A549 treated with DMSO at 1 μM for 4 hours (cell line): ENCODE results near the gene IGFBP7. TPM values are rescaled to one million over a fixed set of nuclear protein-coding genes. Genes with fewer than 3 reads are reported as not detected.

ENCODE experiments used
- total RNA-seq: library from RNA; stranded (reverse); fragments of 200-300 nt; extraction: Qiagen RNA extraction; gene quantifications from 5 replicates; pipeline ENCODE4 v1.2.3, GENCODE V29; 2022; ENCODE audit warnings: low read depth

The IGFBP7 gene, protein sequence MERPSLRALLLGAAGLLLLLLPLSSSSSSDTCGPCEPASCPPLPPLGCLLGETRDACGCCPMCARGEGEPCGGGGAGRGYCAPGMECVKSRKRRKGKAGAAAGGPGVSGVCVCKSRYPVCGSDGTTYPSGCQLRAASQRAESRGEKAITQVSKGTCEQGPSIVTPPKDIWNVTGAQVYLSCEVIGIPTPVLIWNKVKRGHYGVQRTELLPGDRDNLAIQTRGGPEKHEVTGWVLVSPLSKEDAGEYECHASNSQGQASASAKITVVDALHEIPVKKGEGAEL
- 180 to 323 TPM (median 220 TPM) in 5 replicates for total RNA-seq

DNA sequence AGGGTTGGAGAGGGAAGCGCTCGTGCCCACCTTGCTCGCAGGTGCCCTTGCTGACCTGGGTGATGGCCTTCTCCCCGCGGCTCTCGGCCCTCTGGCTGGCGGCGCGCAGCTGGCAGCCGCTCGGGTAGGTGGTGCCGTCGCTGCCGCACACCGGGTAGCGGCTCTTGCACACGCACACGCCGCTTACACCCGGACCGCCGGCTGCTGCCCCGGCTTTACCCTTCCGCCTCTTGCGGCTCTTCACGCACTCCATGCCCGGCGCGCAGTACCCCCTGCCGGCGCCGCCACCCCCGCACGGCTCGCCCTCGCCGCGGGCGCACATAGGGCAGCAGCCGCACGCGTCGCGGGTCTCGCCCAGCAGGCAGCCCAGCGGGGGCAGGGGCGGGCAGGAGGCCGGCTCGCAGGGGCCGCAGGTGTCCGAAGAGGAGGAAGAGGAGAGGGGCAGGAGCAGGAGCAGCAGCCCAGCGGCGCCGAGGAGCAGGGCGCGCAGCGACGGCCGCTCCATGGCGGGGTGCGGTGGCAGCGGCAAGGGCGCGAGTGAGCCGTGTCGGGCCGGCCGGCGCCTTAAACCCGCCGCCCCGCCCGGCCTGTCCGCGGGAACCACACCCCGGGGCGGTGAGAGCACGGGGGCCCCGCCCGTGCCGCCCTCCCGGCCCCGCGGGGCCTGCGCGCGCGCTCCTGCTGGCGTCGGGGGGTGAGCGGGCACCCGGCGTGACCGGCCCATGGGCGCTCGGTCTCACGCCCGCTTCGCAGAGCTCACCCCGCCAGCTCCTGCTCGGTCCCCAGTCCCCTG, at the start of gene IGFBP7:
Gene IGFBP7, minus strand, starts transcription at position 539 of the 793 bp plus-strand sequence. Its CDS starts 34 bp downstream, at position 505.

Other genes with a start within 250 kb of the IGFBP7 start
- gene REST, start 202.5 kb downstream of the IGFBP7 start, total RNA-seq, result 8.0 to 11.2 TPM (median 8.9 TPM) in 5 replicates
- 14.8 to 17.4 TPM (median 16.7 TPM) in 5 replicates for gene NOA1, start 132.8 kb downstream of the IGFBP7 start, total RNA-seq
- gene POLR2B, start 131.5 kb downstream of the IGFBP7 start, total RNA-seq, result 67.7 to 82.2 TPM (median 70.6 TPM) in 5 replicates